Smooth muscle cell (in vitro differentiated cells): ENCODE measurements around the gene GFPT1. TPM values are rescaled to one million over a fixed set of nuclear protein-coding genes. Genes with fewer than 3 reads are reported as not detected.

ENCODE experiments used
- DNase-seq: peaks from one replicate; lab custom pipeline; 2025; ENCODE audit not compliant: unreplicated experiment; lab: John Stamatoyannopoulos, UW
- H2AFZ ChIP-seq: fragments of 200-600 bp; sonication (generic); 2 replicates; pipeline ENCODE4 v1.6.0; 2016; ENCODE audit warnings: antibody characterized with exemption, low read depth, mild to moderate bottlenecking
- H3F3A ChIP-seq: fragments of 200-600 bp; sonication (generic); 2 replicates; pipeline ENCODE4 v1.6.0; 2017; ENCODE audit warnings: antibody characterized with exemption, low read depth
- H3K27ac ChIP-seq: fragments of 200-600 bp; sonication (generic); 2 replicates; pipeline ENCODE4 v1.5.1; 2016; ENCODE audit warnings: low read depth, mild to moderate bottlenecking
- H3K27me3 ChIP-seq: fragments of 200-600 bp; sonication (generic); 2 replicates; pipeline ENCODE4 v1.6.1; 2016; ENCODE audit warnings: low read depth, mild to moderate bottlenecking
- H3K36me3 ChIP-seq: fragments of 200-600 bp; sonication (generic); 2 replicates; pipeline ENCODE4 v1.5.1; 2016; ENCODE audit warnings: low read depth
- H3K4me1 ChIP-seq: fragments of 200-600 bp; sonication (generic); 2 replicates; pipeline ENCODE4 v1.5.1; 2016; ENCODE audit warnings: low read depth
- H3K4me2 ChIP-seq: fragments of 200-600 bp; sonication (generic); 2 replicates; pipeline ENCODE4 v1.6.0; 2016; ENCODE audit warnings: mild to moderate bottlenecking
- H3K4me3 ChIP-seq: fragments of 200-600 bp; sonication (generic); 2 replicates; pipeline ENCODE4 v1.5.1; 2016; ENCODE audit warnings: mild to moderate bottlenecking
- H3K79me2 ChIP-seq: fragments of 200-600 bp; sonication (generic); 2 replicates; pipeline ENCODE4 v1.6.0; 2016; ENCODE audit warnings: low read depth, mild to moderate bottlenecking
- H3K9ac ChIP-seq: fragments of 200-600 bp; sonication (generic); 2 replicates; pipeline ENCODE4 v1.6.0; 2016; ENCODE audit warnings: low read depth
- H3K9me3 ChIP-seq: fragments of 200-600 bp; sonication (generic); replicated peaks from 2 replicates; pipeline ENCODE4 v1.5.1; 2016; ENCODE audit warnings: low read depth
- H4K20me1 ChIP-seq: fragments of 200-600 bp; sonication (generic); 2 replicates; pipeline ENCODE4 v1.6.0; 2016; ENCODE audit warnings: low read depth
- CTCF ChIP-seq: fragments of 200-600 bp; sonication (generic); IDR thresholded peaks from 2 replicates; pipeline ENCODE4 v1.5.1; 2017; ENCODE audit warnings: borderline replicate concordance, mild to moderate bottlenecking, antibody characterized with exemption; ENCODE audit not compliant: insufficient read depth, poor library complexity, severe bottlenecking
- WGBS: methylation state at CpG from one replicate; pipeline ENCODE4 v1.1.7; 2016; ENCODE audit warnings: low lambda C conversion rate; 5-methylcytosine and 5-hydroxymethylcytosine counted together
- polyA plus RNA-seq: library from polyadenylated mRNA; unstranded; fragments of >200 nt; fragmentation: Nextera tagmentation; extraction: Ambion mirVana; gene quantifications from 2 replicates; pipeline ENCODE4 v1.2.1, GENCODE V29; 2016
- total RNA-seq: library from RNA; depleted of rRNA; stranded (reverse); fragments of >200 nt; gene quantifications from 2 replicates; pipeline ENCODE4 v1.2.3, GENCODE V29; 2014

Gene GFPT1
- total and polyA plus RNA-seq, 2 experiments from 2014 or later = 78.5 to 97.7 TPM

GRCh38 chr2:69416147-69416546 is 29.1 kb upstream of the GFPT1 start:
- Histone ChIP-seq H3K27me3 (no peaks in the 10 kb centered on the region), H4K20me1 (no peaks in the 10 kb centered on the region), H3K4me3 (no peak overlapping the region), H3K79me2 (no peaks in the 10 kb centered on the region), H3K27ac (no peak overlapping the region), H3K9me3 (no peaks in the 10 kb centered on the region), H2AFZ (no peak overlapping the region), H3F3A (no peaks in the 10 kb centered on the region), H3K36me3 (peaks cover 17% of the 10 kb centered on the region), H3K9ac (no peak overlapping the region), H3K4me2 (no peak overlapping the region), H3K4me1 (no peaks in the 10 kb centered on the region)
- DNase-seq = no peak
- TF ChIP-seq CTCF = no peak
- 76% methylated on average over 1 of the region's 1 CpG for WGBS

GRCh38 chr2:69411120-69411519 is 24.1 kb upstream of the GFPT1 start:
- Histone ChIP-seq H3K9ac (no peak overlapping the region), H3K79me2 (no peaks in the 10 kb centered on the region), H3K4me3 (no peak overlapping the region), H3K36me3 (peaks cover 20% of the 10 kb centered on the region), H3K9me3 (no peaks in the 10 kb centered on the region), H4K20me1 (no peaks in the 10 kb centered on the region), H3K27ac (no peak overlapping the region), H3K4me1 (no peaks in the 10 kb centered on the region), H3K27me3 (no peaks in the 10 kb centered on the region), H3K4me2 (no peak overlapping the region), H3F3A (no peaks in the 10 kb centered on the region), H2AFZ (no peak overlapping the region)
- TF ChIP-seq CTCF = no peak
- DNase-seq = no peak

GRCh38 chr2:69405306-69405705 is 18.3 kb upstream of the GFPT1 start:
- no peak overlapping the region for H3K27ac ChIP-seq
- H3K9ac ChIP-seq = no peak overlapping the region
- H3K4me2 ChIP-seq = no peak overlapping the region
- H3K4me3 ChIP-seq = no peak overlapping the region
- no peaks in the 10 kb centered on the region for H3K27me3 ChIP-seq
- H2AFZ ChIP-seq = no peak overlapping the region
- H3K79me2 ChIP-seq = no peaks in the 10 kb centered on the region
- no peaks in the 10 kb centered on the region for H3F3A ChIP-seq
- no peaks in the 10 kb centered on the region for H3K4me1 ChIP-seq
- no peaks in the 10 kb centered on the region for H3K9me3 ChIP-seq
- TF ChIP-seq CTCF = no peak
- DNase-seq = no peak
- no peaks in the 10 kb centered on the region for H4K20me1 ChIP-seq
- H3K36me3 ChIP-seq = peaks cover 15% of the 10 kb centered on the region

- WGBS = over 99% methylated on average over 3 of the region's 3 CpGs
- H2AFZ ChIP-seq = no peak overlapping the region
- H3F3A ChIP-seq = no peaks in the 10 kb centered on the region
- no peaks in the 10 kb centered on the region for H3K4me1 ChIP-seq
- no peak overlapping the region for H3K27ac ChIP-seq
- no peak for TF ChIP-seq CTCF
- H3K9ac ChIP-seq = no peak overlapping the region
- H3K27me3 ChIP-seq = no peaks in the 10 kb centered on the region
- no peaks in the 10 kb centered on the region for H4K20me1 ChIP-seq
- H3K9me3 ChIP-seq = no peaks in the 10 kb centered on the region
- no peak overlapping the region for H3K4me2 ChIP-seq
- peaks cover 12% of the 10 kb centered on the region for H3K36me3 ChIP-seq
- H3K4me3 ChIP-seq = no peak overlapping the region
- DNase-seq = no peak
- no peaks in the 10 kb centered on the region for H3K79me2 ChIP-seq
Observed at GRCh38 chr2:69400121-69400520, 13.1 kb upstream of the GFPT1 start.
